NB4 (cell line): ENCODE data around the gene MYRFL.

Experiments used
- CTCF ChIP-seq: IDR thresholded peaks from one replicate; pipeline ENCODE4 v1.5.1; 2012; ENCODE audit warnings: low read depth, low read length
- MAX ChIP-seq: IDR thresholded peaks from 2 replicates; pipeline ENCODE4 v1.6.1; 2011; ENCODE audit warnings: low read depth, low read length
- MYC ChIP-seq: IDR thresholded peaks from 2 replicates; pipeline ENCODE4 v1.6.1; 2011; ENCODE audit warnings: low read depth, low read length
- POLR2A ChIP-seq: IDR thresholded peaks from 2 replicates; pipeline ENCODE4 v1.6.1; 2011; ENCODE audit warnings: mild to moderate bottlenecking; ENCODE audit not compliant: insufficient read length; ENCODE audit errors: extremely low read depth

- TF ChIP-seq CTCF (no peak), MAX (no peak), POLR2A (no peak), MYC (no peak)
Observed at GRCh38 chr12:69874606-69875005, 49.6 kb downstream of the MYRFL start.
